Colon (tissue), 2 donors: Measurements from ENCODE around the gene ITIH1.

Experiments
- FAIRE-seq: peaks from 2 replicates; lab custom pipeline; 2012; peaks lifted over from hg19 to GRCh38; lab: Jason Lieb, UNC
- donor health status: control.
- donor health status: control.

The ITIH1 gene

DNA sequence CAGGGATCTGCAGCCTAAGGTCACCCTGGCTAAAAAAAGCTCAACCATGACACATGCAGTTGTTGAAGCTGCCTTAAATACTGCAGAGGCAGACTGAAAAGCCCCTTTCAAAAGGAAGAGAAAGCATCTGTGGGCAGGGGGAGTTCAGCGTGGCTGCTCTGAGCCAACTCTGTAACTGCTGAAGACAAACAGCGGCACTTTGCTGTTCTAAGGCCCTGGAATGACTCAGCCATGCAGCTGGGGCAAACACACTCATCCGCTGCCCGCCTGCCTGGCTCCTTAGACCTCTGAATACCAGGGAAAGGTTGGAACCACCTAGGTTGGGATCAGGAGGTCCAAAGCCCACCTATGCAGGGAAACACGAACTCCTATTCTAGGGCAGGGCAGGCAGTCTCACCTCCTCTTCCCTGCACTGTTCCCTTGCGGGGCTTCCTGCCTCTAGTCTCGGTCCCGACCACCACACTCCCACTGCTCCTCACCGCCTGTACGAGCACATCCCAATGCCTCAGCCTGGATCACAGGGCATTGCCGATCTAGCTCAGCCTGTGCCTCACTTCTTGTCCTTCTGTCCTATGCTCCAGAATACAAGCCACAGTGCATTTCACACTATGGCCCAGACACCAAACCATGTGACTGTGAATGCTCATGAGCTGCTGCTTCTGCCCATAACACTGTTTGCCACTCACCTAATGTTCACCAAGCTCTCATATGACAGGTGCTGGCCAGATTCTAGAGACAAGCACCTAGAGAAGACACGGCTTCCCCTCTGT, 64.0 kb downstream of the ITIH1 start:
- FAIRE-seq: no peak
